GM19455 (cell line): ENCODE results near the gene SPATS2.
A peak's percentile ranks its signal among the peaks of the same experiment; 100 is the strongest.

Experiments
- ATAC-seq: cut with Tn5 transposase; IDR thresholded peaks from one replicate; pipeline ENCODE4 v1.9.1; 2021; ENCODE audit not compliant: unreplicated experiment

Gene SPATS2

DNA sequence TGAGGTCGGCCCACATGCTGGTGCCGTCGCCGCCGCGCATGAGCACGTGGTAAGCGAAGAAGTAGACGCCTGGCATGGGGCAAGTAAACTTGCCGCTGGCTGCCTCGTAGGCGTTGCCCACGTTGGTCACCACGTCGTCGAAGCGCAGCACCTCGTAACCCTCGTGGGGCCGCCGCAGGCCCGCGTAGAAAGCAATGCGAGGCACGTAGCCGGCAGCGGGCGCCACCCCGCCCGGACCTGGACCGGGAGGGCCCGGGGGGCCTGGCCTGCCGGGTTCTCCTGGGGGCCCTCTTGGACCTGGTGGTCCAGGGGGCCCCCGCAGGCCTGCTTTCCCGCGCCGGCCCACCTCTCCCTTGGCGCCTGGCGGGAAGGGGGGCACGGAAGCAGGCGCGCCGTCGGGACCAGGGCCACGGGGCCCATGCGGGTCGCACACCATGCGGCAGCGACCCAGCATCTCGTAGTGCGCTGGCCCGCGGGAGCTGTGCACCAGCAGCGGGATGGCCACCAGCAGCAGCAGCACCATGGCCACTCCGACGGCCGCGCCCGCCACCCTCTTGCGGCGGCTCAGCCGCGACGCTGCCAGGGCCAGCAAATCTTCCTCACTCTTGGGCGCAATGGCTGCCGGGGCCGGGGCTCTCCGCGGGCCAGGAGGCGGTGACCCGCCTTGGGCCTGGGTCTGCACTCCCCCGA lies 31.2 kb upstream of the SPATS2 start:
- ATAC-seq, result no peak

DNA sequence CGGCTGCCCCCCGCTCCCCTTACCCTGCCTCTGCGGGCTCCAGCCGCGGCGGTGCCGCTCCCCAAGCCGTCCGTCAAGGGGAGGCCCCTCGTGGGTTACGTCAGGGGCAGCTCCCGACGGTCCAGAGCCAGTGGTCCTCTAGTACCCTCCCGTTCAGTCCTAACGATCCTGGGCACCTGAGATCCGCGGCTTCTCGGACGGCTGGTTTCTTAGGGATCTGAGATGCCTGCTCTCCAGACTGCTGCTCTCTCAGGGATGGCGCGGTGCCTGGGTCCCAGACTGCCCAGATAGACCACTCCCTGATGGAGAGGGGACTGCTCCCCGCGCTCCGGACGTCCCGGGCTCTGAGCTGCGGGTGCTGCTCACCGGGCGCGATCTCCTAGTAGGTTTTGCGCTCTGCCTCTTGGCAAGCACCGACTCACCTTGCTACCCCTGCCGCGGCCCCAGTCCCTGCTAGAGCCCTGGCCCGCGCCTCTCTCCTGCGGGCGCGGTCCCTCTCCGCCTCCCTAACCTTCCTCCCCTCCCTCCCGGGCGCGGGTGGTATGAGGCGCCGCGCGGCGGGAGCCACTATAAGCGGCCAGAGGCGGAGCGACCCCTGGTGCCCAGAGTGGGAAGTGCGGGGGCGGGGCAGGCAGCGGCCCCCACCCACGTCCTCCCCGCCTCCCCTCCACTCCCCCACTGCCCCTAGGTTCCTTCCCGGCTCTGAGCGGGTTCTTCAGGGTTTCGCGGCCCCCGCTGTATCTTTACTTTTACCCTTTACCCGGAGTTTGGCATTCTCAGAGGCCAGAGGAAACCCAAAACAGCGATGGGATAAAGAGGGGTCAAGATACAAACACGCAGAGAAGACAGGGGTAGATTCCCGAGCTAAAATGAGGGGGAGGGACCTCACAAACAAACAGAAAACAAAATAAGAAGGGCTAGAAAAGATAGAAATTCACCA lies 30.3 kb upstream of the SPATS2 start, which contains the start of gene C1QL4:
Gene C1QL4, minus strand, starts transcription at position 544 of the 940 bp plus-strand sequence. CDS start 711 bp downstream, outside the sequence.
- ATAC-seq, result no peak

DNA sequence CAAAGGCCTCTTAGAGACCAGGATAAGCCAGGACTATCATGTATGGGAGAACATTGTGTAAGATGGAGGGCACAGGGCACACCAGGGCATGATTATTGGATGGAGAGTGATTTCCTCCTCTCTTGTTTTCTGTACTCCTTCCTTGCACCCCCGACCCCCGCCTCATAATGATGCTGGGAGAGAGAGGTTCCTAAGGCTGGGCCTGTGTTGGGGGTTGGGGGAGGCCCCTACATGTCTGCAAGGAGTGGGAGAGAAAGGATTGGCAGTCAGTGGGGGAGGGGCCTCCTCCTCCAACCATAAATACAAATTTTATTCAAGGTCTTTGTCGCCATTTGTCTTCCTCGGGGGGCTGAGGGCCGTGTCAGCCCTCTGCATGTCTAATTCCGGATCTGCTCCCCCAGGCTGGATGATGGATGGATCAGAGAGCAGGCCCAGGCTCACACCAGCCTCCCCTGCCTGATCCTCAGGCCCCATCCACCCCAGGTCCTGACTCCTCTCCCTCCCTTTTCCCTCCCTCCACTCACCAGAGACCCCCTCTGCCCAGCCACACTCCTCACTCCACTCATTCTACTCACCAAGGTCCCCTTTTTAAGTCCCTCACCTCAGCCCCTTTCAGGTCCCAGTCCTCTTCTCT lies 28.3 kb upstream of the SPATS2 start:
- ATAC-seq, result no peak

DNA sequence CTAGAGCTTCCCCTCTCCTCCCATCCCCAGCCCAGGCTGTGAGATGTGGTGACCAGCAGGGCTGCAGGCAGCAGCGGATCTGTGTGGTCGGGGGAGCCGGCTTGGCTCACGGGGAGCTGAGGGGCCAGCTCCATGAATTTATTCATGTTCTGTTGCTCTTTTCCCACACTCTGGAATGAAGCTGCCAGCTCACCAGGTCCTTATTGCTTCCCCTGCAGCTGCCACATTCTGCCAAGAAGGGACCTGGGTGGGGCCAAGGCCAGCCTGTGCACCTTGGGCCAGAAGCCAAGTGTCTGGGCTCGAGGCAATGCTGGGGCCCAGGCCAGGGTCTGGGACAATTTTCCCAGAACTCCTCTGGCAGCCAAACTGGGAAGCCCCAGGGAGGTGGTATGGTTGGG lies 27.8 kb upstream of the SPATS2 start:
- ATAC-seq, result no peak

DNA sequence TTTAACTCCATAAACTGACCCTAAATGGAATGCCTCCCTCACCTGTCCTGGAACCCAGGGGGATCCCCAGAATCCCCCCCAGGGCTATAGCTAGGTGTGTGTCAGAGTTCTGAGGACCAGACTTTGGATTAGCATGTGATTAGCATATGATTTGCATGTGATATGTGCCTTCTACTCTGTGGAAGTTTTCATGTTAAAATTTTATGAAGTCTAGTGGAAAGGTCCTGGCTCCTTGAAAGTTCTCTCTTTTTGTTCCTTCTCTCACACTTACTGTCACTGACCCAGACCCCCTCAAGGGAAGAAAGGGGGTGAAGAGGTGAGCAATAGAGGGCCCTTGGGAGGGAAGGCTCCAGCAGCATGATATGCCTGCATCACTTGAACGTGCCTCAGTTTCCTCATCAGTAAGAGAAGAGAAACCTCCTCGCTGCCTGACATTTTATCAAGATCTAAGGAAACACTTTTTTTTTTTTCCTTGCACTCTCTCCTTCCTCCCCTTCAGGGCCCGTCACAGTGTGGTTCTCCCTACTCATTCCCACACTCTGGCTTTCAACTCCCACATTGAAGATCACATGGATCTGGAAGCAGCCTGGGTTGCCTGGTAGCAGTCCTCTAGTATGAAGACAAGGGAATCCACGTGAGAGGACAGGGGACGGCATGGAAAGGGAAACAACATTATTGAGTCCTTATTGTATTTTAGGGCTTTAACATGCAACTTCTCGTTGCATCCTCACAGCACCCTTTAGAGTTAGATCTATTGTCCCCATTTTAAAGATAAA lies 27.0 kb upstream of the SPATS2 start:
- ATAC-seq, result no peak

DNA sequence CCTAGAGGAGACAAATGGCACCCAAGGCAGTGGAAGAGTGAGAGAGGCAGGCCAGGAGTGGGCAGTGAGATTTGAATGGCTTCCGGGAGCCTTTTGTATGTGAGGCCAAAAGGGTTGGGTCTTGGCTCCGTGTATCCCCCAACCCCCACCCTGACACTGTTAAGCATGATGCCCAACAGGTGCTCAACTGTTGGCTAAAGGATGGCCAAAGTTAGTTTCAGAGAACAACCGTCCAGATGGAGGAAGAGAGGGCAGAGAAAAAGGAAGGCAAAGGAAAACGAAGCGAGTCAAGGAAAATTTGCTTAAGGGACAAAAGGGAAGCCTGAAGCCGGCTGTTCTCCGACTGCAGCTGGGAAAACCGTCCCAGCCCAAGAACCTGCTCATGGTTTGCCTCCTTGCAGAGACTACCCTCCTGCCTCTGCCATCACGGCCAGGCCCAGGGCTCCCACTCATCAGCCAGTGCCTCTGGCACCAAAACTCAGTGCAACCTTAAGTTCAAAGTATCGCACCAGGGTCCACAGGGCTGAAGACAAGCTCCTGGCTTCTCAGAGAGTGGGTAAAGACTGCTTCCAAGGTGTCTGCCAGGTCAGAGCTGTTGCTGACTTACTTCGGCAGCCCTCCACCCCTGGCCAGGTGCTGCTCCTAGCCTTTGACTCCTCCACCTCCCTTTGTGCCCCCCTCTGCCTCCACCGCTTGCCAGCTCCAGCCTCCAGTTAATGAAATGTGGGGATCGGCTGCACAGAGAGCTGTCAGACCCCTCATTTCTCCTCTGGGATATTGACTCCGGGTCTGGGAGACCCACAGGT lies 26.1 kb upstream of the SPATS2 start:
- ATAC-seq, result no peak

DNA sequence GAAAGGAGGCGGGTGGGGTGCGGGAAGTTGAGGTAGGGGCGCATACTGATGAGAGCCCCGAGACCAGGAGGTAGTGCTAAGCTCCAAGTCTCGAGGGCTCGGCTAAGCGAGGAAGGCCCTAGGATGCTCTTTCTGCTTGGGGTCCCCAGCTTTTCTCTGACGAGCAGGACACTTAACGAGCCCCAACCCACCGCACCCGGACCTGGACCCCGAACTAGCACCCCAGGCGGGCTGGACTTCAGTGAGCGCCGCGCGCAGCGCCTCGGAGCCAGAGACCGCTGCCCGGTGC lies 25.5 kb upstream of the SPATS2 start:
- ATAC-seq, result no peak

DNA sequence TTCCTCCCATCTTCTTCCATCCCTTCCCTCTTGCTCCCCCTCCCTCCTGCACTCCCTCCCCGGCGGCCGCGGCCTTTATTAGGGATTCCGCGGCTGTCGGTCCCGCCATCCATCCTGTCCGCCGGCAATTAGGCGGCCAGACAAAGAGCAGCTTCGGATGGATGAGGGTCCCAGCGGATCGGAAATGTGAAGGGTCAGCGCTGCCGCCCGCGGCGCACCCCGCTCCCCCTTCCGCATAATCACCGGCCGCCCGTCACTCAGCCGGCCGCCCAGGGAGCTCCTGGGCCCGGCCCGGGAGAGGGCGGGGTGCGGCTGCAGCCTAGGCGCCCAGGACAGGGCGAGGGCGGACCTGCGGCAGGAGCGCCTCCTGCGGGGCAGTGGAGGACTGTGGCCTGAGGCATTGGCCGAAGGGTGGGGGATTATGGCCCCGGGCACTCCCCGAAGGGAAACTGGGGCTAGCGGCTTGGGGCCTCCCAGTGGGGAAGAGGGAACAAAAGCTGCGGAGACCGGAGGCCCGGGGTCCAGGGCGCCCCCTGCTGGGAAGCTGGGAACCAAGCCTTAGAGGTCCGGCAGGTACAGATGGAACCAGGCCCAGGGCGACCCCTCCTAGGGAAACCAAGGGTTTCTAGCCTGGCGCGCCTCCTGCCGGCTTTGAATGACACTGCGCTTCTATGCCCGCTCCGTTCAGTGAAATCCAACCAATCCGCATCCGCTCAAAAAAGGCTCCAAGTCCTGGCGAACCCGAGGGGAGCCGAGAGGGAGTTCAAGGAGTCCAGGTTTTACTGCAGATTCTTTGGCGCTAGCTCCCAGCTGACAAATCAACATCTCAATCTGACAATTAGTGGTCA lies 25.0 kb upstream of the SPATS2 start:
- peak; percentile 65 for ATAC-seq

DNA sequence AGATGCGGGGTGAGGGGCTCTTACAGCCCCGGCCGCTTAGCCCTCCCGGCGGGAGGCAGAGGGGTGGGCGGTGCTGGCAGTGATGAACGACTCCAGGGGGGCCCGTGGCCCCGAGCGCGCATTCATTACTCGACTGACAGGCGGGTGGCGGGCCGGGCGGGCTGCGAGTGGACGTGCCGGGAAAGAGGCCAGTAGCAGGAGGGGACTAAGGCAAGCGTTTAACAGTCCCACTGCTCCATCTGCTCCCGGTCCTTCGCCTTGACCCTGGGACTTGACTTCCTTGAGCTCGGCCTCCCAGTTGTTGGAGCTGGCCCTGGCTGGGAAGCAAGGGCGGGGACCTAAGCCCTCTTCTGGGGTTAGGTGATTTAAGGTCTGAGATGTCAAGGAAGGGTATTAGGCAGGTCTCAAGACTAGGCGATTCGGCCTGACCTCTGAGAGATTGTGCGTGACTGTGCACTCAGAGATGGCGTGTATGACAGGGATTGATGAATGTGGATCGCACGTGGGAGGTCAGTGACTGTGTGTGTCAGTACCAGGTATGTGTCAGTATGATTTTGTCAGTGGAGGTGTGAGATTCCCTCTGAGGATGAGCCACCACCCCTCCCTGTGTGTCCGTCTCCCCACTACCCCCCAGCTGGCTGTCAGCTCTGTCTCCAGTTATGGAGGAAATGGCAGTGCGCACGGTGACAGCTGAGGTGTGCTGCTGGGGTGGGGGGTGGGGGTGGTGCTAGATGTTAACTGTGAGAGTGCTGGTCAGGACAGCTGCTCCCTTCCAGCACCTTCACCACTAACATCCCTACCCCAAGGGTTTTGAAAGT lies 24.1 kb upstream of the SPATS2 start:
- ATAC-seq, result no peak

DNA sequence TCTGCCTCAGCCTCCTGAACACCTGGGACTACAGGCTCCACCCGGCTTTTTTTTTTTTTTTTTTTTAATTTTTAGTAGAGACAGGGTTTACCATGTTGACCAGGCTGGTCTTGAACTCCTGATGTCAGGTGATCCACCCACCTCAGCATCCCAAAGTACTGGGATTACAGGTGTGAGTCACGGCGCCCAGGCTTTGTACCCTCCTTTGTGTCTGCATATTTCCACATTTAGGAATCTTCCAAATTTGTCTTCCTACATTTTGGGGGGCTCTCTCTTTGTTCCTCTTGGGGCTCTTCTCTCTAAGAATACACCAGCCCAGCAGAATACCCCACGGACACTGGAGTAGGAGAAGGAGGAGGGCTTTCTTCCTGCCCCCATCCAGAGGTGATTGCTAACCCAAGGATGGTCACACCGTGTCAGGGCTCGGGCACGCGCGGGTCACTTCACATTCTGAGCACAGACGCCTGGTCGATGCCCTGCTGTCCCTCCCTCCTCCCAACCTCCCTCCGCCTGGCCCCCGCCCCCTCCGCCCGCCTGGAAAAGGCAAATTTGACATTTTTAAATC lies 22.7 kb upstream of the SPATS2 start:
- ATAC-seq, result no peak

DNA sequence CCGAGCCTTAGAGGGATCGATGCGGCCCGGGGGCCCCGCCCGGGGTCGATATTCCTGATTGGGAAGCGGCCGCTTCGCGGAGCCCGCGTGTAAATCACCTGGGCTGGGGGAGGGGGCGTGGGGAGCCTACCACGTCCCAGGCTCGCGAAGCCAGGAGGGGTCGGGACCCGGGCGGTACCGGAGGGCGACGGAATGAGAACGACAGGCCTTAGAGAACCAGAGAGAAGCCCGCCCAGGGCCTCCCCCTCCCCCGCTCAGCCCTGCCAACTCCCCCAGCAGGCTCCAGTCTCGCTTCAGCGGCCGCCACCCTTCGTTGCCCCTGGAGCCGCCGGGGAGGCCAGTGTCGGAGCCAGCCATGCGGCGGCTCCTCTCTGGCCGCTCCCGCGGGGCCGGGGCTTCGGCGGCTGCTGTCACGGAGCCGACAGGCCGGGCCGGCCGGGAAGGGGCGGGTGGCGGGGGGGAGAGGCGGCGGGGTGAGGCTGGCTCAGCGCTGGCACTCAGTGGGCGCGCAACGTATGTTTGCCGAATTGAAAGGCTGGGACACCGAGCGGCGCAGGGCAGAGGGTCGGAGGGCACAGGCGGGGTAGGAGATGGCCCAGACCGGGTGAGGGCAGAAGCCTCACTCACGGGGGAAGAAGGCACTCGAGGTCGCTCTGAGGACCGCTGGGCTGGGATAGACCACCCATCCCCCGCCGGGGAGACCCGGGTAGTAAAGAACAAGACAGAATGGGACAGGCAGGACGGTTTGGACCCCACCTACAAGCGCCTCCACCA lies 22.0 kb upstream of the SPATS2 start:
- no peak for ATAC-seq

DNA sequence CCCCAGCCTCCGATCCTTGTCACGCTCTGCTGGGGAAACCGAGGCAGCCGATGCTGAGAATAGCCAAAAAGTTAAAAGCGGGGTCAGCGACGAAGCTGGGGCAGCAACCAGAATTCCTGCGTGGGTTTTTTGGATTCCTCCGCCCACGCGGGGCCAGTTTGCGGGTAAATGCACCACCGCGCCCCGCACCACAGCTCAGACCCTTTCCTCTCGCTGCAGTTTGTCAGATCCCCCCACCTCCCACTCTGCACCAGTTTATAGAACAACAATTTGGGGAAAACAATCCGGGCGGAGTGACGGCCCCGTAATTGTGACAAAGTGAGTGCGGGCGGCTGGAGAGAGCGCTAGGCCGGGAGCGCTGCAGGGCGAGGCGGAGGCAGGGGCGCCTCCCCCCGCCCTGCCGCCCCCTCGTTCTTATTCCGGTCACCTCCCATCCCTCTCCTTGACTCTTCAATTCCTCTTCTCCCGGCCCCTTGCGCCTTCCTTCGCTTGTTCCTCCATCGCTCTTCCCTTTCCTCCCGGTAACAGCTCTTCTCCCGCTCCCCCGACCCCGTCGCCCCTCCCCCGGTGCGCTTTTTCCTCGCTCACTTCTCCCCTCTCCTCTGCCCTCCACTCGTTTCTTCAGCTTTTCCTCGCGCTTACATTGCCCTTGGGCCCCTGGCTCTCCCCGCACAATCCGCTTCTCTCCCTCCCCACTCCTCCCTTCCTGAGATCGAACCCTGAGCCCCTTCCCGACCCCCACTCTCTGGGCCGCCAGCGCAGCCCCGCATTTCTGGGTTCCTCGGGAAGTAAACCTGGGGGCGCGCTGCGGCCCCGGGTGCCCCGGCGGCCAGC lies 21.2 kb upstream of the SPATS2 start:
- ATAC-seq, result no peak

DNA sequence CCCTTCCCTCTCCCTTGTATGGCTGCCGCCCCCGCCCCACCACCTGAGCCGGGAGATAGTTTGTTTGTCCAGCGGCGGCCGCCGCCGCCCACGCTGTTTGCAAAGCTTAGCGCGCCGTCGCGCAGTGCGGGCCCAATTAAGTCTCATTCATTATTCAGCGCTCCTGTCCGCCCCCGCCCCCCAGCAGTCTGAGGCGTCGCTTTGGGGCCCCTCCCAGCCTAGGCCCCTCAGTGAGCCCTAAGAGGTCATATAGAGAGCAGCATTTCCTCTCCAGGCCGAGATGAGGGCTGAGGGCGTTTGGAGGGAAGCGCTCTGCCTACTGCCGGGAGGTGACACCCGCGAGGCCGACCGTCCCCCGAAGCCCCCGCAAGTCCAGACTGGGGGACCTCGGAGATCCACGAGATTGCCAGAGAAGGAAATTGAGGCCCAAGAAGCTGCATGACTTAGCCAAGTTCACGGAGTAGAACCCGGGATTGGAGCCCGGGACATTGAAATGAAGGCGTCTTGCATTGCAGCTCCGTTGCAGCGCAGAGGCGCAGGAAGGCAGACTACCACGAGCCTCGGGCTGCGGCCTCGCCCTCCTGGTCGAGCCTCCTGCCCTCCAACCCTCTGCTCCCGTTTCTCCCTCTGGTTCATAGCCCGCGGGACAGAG lies 20.5 kb upstream of the SPATS2 start, which contains the start of gene DNAJC22:
Gene DNAJC22, plus strand, starts transcription at position 230 of the 652 bp plus-strand sequence. CDS start 1,985 bp downstream, outside the sequence.
- ATAC-seq, result no peak

DNA sequence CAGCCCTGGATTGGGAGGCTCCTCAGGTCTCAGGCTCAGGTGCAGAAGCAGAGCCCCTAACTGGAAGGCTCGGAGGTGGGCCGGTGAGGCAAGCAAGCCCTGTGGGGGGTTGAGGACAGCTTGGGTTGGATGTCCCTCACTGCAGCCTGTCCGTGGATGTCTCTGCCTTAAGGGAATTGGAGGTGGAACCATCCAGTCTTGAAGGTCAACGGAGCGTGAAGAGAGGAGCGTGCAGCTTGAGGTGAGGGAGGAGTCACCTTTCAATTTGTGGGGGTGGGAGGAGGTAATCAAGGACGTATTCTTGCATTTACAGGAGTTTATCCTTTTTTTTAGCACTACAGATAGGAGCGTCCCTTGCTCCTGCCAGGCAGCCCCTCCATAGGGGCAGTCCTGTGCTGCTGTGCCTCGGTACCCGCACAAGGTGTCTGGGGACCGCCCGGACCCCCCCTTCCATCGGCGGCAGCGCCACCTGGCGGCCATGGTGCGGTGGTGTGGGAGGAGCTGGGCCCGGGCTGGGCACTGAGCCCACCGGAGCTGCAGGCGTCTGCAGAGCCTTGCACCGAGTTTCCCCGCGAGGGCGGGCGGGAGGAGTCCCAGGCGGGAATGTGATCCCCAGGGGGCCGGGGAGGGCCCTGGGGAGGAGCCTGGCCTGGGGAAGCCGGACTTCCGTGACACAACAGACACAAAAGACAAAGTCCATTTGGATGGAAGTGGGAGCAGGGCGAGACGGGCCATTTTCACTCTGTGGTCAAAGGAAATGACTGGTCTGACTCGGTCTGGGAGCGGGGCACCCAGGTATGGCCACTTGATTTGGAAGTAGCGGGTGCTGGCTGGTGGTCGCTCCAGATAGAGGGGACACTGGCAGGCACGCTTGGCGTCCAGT lies 19.7 kb upstream of the SPATS2 start:
- no peak for ATAC-seq

DNA sequence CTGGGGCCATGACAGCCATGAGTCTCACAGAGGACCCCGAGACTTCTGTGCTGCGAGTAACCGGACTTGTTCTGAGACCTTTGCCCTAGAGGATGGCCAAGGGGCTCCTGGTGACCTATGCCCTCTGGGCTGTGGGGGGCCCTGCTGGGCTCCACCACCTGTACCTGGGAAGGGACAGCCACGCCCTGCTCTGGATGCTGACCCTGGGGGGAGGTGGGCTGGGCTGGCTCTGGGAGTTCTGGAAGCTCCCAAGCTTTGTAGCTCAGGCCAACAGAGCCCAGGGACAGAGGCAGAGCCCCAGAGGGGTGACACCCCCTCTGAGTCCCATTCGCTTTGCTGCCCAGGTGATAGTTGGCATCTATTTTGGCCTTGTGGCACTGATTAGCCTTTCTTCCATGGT lies 18.5 kb upstream of the SPATS2 start:
- no peak for ATAC-seq
